Measurements from ENCODE around the gene MACROD2. TPM values are rescaled to one million over a fixed set of nuclear protein-coding genes. Genes with fewer than 3 reads are reported as not detected.

MACROD2 gene
- total and polyA plus RNA-seq, 2 donors (not counting 1 experiment from before 2014, with no cell fraction given) = 5.3 to 6.7 TPM

DNA sequence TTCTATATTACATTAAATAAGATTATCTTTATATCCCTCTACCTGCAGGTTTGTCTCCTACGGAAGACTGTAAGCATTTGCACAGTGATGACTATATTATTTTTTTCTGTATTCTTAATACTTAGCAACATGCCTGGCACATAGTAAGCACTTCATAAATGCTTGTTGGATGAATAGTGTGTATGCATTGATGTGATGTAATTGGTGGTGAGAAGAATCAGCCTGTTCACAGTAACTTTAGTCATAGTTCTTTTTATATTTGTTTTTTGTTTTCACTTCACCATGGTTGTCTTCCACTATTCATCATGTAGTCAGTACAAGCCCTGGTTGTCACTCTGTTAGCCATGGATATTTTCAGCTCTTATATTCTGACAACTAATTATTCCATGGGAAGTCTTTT lies 526.1 kb downstream of the MACROD2 start:
- Histone ChIP-seq H3K4me1 (ENCODE audit: control insufficient read depth in 2 of 2, insufficient read depth in 2 of 2, low read length in 2 of 2) (no peaks in the 10 kb centered on the region), H3K27ac (ENCODE audit: low read length in 2 of 2) (no peak overlapping the region), H3K36me3 (replicated peaks in 1 of 2; ENCODE audit: control extremely low read depth in 1 of 2, control insufficient read depth in 1 of 2, extremely low read depth in 1 of 2, insufficient read depth in 2 of 2, low read length in 1 of 2) (no peaks in the 10 kb centered on the region), H3K4me3 (ENCODE audit: control extremely low read depth in 1 of 5, extremely low read depth in 1 of 5, insufficient read depth in 1 of 5, low read depth in 2 of 5, low read length in 4 of 5) (no peak overlapping the region), H3K9me3 (ENCODE audit: control extremely low read depth in 1 of 3, control insufficient read depth in 2 of 3, insufficient read depth in 1 of 3, low read length in 2 of 3) (no peaks in the 10 kb centered on the region), H4K20me1 (ENCODE audit: control insufficient read depth, insufficient read depth, low read length, poor library complexity, severe bottlenecking) (no peaks in the 10 kb centered on the region), H3K79me2 (ENCODE audit: control insufficient read depth, insufficient read depth, low read length) (no peaks in the 10 kb centered on the region), H3K4me2 (replicated peaks; ENCODE audit: low read depth, low read length, poor library complexity, severe bottlenecking) (no peak overlapping the region), H2AFZ (ENCODE audit: insufficient read depth, low read depth, low read length, poor library complexity, severe bottlenecking) (no peak overlapping the region), H3K27me3 (replicated peaks in 1 of 4; ENCODE audit: control extremely low read depth in 1 of 4, control insufficient read depth in 3 of 4, insufficient read depth in 4 of 4, low read length in 3 of 4) (no peaks in the 10 kb centered on the region), H3K9ac (ENCODE audit: low read length) (no peak overlapping the region)
- ChIA-PET CTCF (no interaction called here), POLR2A (no interaction called here)
- H3K27me3 Mint-ChIP-seq = no peaks in the 10 kb centered on the region
- DNase-seq (no peak), ATAC-seq (ENCODE audit: low read depth) (no peak)
- H3K9me3 Mint-ChIP-seq (ENCODE audit: insufficient read depth) = no peaks in the 10 kb centered on the region
- no peaks in the 10 kb centered on the region for H3K4me1 Mint-ChIP-seq
- no peak overlapping the region for H3K27ac Mint-ChIP-seq
- H3K4me3 Mint-ChIP-seq = no peak overlapping the region
- no peak for TF ChIP-seq EZH2 (IDR thresholded peaks at IDR 0.05; ENCODE audit: borderline replicate concordance, insufficient read depth, low read depth, low read length, poor library complexity, severe bottlenecking)
- TF ChIP-seq, protein P1, sequence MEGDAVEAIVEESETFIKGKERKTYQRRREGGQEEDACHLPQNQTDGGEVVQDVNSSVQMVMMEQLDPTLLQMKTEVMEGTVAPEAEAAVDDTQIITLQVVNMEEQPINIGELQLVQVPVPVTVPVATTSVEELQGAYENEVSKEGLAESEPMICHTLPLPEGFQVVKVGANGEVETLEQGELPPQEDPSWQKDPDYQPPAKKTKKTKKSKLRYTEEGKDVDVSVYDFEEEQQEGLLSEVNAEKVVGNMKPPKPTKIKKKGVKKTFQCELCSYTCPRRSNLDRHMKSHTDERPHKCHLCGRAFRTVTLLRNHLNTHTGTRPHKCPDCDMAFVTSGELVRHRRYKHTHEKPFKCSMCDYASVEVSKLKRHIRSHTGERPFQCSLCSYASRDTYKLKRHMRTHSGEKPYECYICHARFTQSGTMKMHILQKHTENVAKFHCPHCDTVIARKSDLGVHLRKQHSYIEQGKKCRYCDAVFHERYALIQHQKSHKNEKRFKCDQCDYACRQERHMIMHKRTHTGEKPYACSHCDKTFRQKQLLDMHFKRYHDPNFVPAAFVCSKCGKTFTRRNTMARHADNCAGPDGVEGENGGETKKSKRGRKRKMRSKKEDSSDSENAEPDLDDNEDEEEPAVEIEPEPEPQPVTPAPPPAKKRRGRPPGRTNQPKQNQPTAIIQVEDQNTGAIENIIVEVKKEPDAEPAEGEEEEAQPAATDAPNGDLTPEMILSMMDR (IDR thresholded peaks at IDR 0.05) = no peak
- intact Hi-C loops (cut with micrococcal nuclease) = no loop called here
- WGBS (ENCODE audit: insufficient coverage) = no CpG with 5 or more reads among the region's 1 CpG

DNA sequence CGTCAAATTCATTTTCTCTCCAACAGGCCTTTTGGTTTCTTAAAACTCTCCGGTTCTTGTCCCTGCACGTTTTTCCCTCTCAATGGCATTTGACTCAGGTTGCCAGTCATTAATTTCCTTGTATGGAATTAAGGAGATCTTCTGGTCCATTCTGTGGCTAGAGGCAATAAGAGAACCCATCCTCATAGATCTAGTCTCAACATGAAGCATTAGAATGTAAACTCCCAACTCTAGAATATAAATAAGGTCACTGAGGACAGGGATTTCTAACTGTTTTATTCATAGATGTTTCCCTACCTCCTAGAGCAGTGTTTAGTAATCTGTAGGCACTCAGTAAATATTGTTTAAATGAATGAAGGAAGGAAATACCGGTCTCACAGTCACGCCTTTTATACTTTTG lies 527.3 kb downstream of the MACROD2 start:
- Histone ChIP-seq H3K27ac (ENCODE audit: low read length in 2 of 2) (no peak overlapping the region), H2AFZ (ENCODE audit: insufficient read depth, low read depth, low read length, poor library complexity, severe bottlenecking) (no peak overlapping the region), H3K9me3 (ENCODE audit: control extremely low read depth in 1 of 3, control insufficient read depth in 2 of 3, insufficient read depth in 1 of 3, low read length in 2 of 3) (no peaks in the 10 kb centered on the region), H4K20me1 (ENCODE audit: control insufficient read depth, insufficient read depth, low read length, poor library complexity, severe bottlenecking) (no peaks in the 10 kb centered on the region), H3K4me1 (ENCODE audit: control insufficient read depth in 2 of 2, insufficient read depth in 2 of 2, low read length in 2 of 2) (no peaks in the 10 kb centered on the region), H3K4me2 (replicated peaks; ENCODE audit: low read depth, low read length, poor library complexity, severe bottlenecking) (no peak overlapping the region), H3K79me2 (ENCODE audit: control insufficient read depth, insufficient read depth, low read length) (no peaks in the 10 kb centered on the region), H3K9ac (ENCODE audit: low read length) (no peak overlapping the region), H3K4me3 (ENCODE audit: control extremely low read depth in 1 of 5, extremely low read depth in 1 of 5, insufficient read depth in 1 of 5, low read depth in 2 of 5, low read length in 4 of 5) (no peak overlapping the region), H3K36me3 (replicated peaks in 1 of 2; ENCODE audit: control extremely low read depth in 1 of 2, control insufficient read depth in 1 of 2, extremely low read depth in 1 of 2, insufficient read depth in 2 of 2, low read length in 1 of 2) (no peaks in the 10 kb centered on the region), H3K27me3 (replicated peaks in 1 of 4; ENCODE audit: control extremely low read depth in 1 of 4, control insufficient read depth in 3 of 4, insufficient read depth in 4 of 4, low read length in 3 of 4) (no peaks in the 10 kb centered on the region)
- intact Hi-C loops (cut with micrococcal nuclease) = no loop called here
- no peak for ATAC-seq (ENCODE audit: low read depth)
- WGBS (ENCODE audit: insufficient coverage) = 100% methylated on average over 1 of the region's 5 CpGs
- ChIA-PET CTCF (no interaction called here), POLR2A (no interaction called here)
- H3K9me3 Mint-ChIP-seq (ENCODE audit: insufficient read depth) = no peaks in the 10 kb centered on the region
- H3K4me1 Mint-ChIP-seq = no peaks in the 10 kb centered on the region
- no peak for DNase-seq
- no peak overlapping the region for H3K4me3 Mint-ChIP-seq
- no peaks in the 10 kb centered on the region for H3K27me3 Mint-ChIP-seq
- TF ChIP-seq, protein P1 (IDR thresholded peaks at IDR 0.05) = no peak
- TF ChIP-seq EZH2 (IDR thresholded peaks at IDR 0.05; ENCODE audit: borderline replicate concordance, insufficient read depth, low read depth, low read length, poor library complexity, severe bottlenecking) = no peak
- H3K27ac Mint-ChIP-seq = no peak overlapping the region
